Measurements from ENCODE around the gene PITPNC1. TPM values are rescaled to one million over a fixed set of nuclear protein-coding genes. Genes with fewer than 3 reads are reported as not detected.

Gene PITPNC1
- total RNA-seq, 1 experiment from 2014 or later = 37.5 TPM

GRCh38 chr17:67414130-67414529 lies 37.0 kb downstream of the PITPNC1 start:
- Histone ChIP-seq H2BK20ac (ENCODE audit: low read depth, low read length, poor library complexity, severe bottlenecking) (no peak overlapping the region), H2BK12ac (ENCODE audit: insufficient read length, low read depth, low read length) (no peak overlapping the region), H3K18ac (ENCODE audit: insufficient read length, low read depth, low read length) (no peak overlapping the region), H3K27me3 (ENCODE audit: insufficient read depth, low read length) (no peaks in the 10 kb centered on the region), H3K27ac (ENCODE audit: insufficient read length, low read depth, low read length) (no peak overlapping the region), H3T11ph (ENCODE audit: low read length) (no peak overlapping the region), H2BK5ac (ENCODE audit: insufficient read length, low read length) (no peak overlapping the region), H3K23ac (ENCODE audit: insufficient read length, low read depth, low read length) (no peak overlapping the region), H2AFZ (ENCODE audit: low read length) (no peak overlapping the region), H3K4ac (ENCODE audit: low read depth, low read length) (no peak overlapping the region), H3K79me2 (ENCODE audit: insufficient read depth, low read length) (peaks cover 8% of the 10 kb centered on the region; the same call in 1 of the 2 replicates), H3K4me2 (ENCODE audit: insufficient read depth, insufficient read length, low read length) (no peak overlapping the region), H4K5ac (ENCODE audit: insufficient read length, low read depth, low read length) (no peak overlapping the region), H4K20me1 (ENCODE audit: control insufficient read depth, insufficient read depth, insufficient read length) (no peaks in the 10 kb centered on the region), H3K9me3 (ENCODE audit: control insufficient read depth, low read depth, low read length) (no peaks in the 10 kb centered on the region), H3K4me1 (ENCODE audit: insufficient read depth, low read length) (no peaks in the 10 kb centered on the region), H4K91ac (ENCODE audit: insufficient read length, low read depth, low read length) (no peak overlapping the region), H3K9ac (ENCODE audit: extremely low read depth, insufficient read length, low read length) (no peak overlapping the region), H3K79me1 (ENCODE audit: insufficient read depth, low read depth, low read length, poor library complexity, severe bottlenecking) (peaks cover 16% of the 10 kb centered on the region), H2BK15ac (ENCODE audit: low read depth, low read length) (no peak overlapping the region), H3K23me2 (ENCODE audit: insufficient read length, low read depth, low read length, poor library complexity, severe bottlenecking) (no peaks in the 10 kb centered on the region), H2BK120ac (ENCODE audit: low read depth, low read length, poor library complexity, severe bottlenecking) (no peak overlapping the region), H3K14ac (ENCODE audit: insufficient read depth, low read length) (no peak overlapping the region), H2AK5ac (ENCODE audit: insufficient read length, low read length) (no peak overlapping the region), H3K56ac (ENCODE audit: insufficient read length, low read depth, low read length) (no peak overlapping the region), H4K8ac (replicated peaks; ENCODE audit: insufficient read length, low read depth, low read length) (no peak overlapping the region)
- WGBS (ENCODE audit: extremely low coverage, insufficient read length, low lambda C conversion rate) = no CpG with 5 or more reads among the region's 1 CpG
- H3K9me3 Mint-ChIP-seq = peaks cover 2 to 13% of the 10 kb centered on the region in 2 experiments; a peak in 2 of 5 replicates
- H3K36me3 Mint-ChIP-seq (ENCODE audit: insufficient read depth in 1 of 3, low read depth in 3 of 3) = peaks cover 7 to 16% (median 14%) of the 10 kb centered on the region in 3 experiments
- H3K4me1 Mint-ChIP-seq = peaks cover 4 to 9% of the 10 kb centered on the region in 2 experiments; a peak in 2 of 4 replicates
- H3K27ac Mint-ChIP-seq = no peak overlapping the region
- TF ChIP-seq, protein P1, sequence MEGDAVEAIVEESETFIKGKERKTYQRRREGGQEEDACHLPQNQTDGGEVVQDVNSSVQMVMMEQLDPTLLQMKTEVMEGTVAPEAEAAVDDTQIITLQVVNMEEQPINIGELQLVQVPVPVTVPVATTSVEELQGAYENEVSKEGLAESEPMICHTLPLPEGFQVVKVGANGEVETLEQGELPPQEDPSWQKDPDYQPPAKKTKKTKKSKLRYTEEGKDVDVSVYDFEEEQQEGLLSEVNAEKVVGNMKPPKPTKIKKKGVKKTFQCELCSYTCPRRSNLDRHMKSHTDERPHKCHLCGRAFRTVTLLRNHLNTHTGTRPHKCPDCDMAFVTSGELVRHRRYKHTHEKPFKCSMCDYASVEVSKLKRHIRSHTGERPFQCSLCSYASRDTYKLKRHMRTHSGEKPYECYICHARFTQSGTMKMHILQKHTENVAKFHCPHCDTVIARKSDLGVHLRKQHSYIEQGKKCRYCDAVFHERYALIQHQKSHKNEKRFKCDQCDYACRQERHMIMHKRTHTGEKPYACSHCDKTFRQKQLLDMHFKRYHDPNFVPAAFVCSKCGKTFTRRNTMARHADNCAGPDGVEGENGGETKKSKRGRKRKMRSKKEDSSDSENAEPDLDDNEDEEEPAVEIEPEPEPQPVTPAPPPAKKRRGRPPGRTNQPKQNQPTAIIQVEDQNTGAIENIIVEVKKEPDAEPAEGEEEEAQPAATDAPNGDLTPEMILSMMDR (conservative IDR thresholded peaks at IDR 0.05) = no peak
- no peak for DNase-seq
- H3K4me3 Mint-ChIP-seq = no peak overlapping the region
- H3K27me3 Mint-ChIP-seq (ENCODE audit: low read depth) = no peaks in the 10 kb centered on the region

All from H9 (cell line).